GM19452 (cell line): Measurements from ENCODE around the gene ITM2B.

Experiments used
- ATAC-seq: cut with Tn5 transposase; IDR thresholded peaks from one replicate; pipeline ENCODE4 v1.9.1; 2021; ENCODE audit not compliant: unreplicated experiment

ITM2B gene

GRCh38 chr13:48302871-48303358 is 69.9 kb downstream of the ITM2B start:
- ATAC-seq: no peak

- ATAC-seq: peak; percentile 78
These were observed 70.5 kb downstream of the ITM2B start, which contains the start of gene RB1 for GRCh38 chr13:48303359-48304142. Gene RB1 (plus strand): TSS chr13:48303751. CDS start chr13:48303913, 162 bp downstream.

- ATAC-seq: peak; percentile 64
These were observed 71.3 kb downstream of the ITM2B start for GRCh38 chr13:48304143-48304876.

- no peak for ATAC-seq
These were observed 78.2 kb downstream of the ITM2B start for GRCh38 chr13:48311223-48311622.

GRCh38 chr13:48315969-48316650 is 83.1 kb downstream of the ITM2B start:
- no peak for ATAC-seq

GRCh38 chr13:48316826-48317510 is 84.0 kb downstream of the ITM2B start:
- no peak for ATAC-seq

GRCh38 chr13:48317511-48318376 is 84.7 kb downstream of the ITM2B start:
- no peak for ATAC-seq

- no peak for ATAC-seq
These were observed 85.4 kb downstream of the ITM2B start for GRCh38 chr13:48318377-48318811.

GRCh38 chr13:48318821-48319511 is 86.0 kb downstream of the ITM2B start:
- ATAC-seq: no peak
